SH-SY5Y (cell line): ENCODE measurements around the gene PALM3.

ENCODE experiments used
- GATA2 ChIP-seq: IDR thresholded peaks from 2 replicates; pipeline ENCODE4 v1.6.1; 2011; ENCODE audit warnings: mild to moderate bottlenecking, low read depth, low read length
- GATA3 ChIP-seq: IDR thresholded peaks from 2 replicates; pipeline ENCODE4 v1.6.1; 2011; ENCODE audit warnings: low read depth, mild to moderate bottlenecking, low read length, moderate library complexity

Gene PALM3, protein sequence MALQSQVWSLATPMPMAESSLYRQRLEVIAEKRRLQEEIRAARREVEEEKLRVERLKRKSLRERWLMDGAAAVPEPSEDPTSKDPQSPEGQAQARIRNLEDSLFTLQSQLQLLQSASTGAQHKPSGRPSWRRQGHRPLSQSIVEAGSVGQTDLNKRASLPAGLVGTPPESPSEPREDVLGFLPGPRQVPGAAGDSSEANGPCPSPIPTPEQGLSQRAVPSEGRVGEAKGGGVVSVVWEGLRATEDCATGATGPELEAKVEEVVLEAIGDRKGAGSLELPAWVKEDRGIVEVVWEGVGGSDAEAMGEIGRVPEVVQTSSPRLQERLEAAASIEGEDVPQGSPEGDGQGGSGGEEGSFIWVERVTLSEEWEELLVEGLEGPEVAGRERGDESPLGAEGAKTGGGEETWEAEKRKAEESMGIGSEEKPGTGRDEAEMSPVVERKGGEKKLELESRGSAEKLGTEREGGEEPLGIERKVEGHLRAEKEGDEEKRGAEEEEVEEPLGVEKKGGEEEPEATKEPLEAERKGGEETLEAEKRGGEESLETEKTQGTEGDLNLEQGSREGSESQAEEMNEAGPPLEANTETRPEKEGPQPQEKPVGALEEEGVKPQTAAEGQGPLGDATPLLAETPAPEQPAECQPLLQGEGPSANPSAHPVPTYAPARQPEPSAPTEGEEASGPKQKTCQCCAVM

DNA sequence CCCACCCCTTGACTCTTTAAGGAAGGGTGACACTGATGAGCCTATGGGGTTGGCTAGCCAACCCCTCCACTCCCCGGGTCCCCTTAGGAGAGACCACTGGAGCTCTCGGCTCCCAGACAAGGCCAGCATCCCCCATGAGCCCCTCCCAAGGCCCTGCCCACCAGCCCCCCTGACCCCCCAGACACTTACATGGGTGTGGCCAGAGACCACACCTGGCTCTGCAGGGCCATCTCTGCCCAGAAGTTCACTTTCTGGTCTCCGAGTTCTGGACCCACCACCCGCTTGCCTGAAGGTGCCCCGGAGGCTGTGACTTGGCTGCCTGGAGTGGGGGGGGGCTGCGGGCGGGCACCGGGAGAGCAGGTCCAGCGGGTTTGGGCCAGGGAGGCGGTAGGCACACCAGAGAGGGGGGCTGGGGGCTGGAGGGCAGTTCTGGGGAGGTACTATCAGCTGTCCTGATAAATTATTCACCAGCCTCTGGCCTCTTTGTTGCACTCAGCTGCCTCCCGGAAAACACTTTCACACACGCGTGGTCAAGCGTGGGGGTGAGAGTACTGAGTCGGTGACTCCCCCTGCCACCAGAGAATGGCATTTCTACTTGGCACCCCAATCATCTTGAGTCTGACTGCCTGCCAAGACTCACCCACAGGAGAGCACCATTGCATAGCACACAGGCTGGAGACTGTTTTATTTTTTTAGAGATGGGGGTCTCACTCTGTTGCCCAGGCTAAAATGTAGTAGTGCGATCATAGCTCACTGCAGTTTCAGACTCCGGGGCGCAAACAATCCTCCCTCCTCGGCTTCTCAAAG, at the start of gene PALM3:
Gene PALM3 (minus strand): TSS at position 326 of the 807 bp plus-strand sequence. CDS start 96 bp downstream, at position 230.
- TF ChIP-seq GATA2 (no peak), GATA3 (no peak)

DNA sequence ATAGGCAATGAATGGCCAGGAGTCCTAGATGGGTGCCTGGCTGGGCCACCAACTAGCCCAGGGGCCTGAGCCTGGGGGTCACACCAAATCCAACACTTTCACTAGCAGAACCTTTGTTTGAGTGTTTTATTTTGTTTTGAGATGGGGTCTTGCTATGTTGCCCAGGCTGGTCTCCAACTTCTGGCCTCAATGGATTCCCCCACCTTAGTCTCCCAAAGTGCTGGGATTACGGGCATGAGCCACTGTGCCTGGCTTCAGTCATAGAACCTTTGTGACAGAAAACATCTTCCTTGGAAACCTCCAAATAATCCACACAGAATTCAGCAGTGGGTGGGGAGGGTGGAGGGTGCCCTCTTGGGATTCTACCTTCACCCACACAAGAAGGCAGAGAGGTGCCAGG, 49.6 kb upstream of the PALM3 start:
- no peak for TF ChIP-seq GATA2
- no peak for TF ChIP-seq GATA3

DNA sequence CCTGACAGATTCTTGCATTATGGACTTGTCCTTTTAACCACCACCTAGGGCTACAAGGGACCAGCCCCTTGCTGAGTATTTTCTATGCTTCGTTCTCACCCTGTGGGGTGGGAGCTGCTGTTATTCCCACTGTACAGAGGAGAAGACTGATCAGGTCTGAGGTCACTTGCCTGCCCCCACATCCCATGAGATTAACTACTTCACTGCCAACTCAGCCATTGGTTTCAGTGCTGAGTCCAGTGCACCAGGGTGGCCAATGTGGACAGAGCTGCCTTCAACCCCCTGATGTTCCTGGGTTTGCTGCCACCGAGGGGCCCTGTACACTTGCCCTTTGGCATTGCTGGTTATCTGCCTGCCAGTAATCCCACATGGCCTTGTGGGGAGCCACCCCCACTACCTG, 48.8 kb upstream of the PALM3 start:
- TF ChIP-seq GATA3 (no peak), GATA2 (no peak)

DNA sequence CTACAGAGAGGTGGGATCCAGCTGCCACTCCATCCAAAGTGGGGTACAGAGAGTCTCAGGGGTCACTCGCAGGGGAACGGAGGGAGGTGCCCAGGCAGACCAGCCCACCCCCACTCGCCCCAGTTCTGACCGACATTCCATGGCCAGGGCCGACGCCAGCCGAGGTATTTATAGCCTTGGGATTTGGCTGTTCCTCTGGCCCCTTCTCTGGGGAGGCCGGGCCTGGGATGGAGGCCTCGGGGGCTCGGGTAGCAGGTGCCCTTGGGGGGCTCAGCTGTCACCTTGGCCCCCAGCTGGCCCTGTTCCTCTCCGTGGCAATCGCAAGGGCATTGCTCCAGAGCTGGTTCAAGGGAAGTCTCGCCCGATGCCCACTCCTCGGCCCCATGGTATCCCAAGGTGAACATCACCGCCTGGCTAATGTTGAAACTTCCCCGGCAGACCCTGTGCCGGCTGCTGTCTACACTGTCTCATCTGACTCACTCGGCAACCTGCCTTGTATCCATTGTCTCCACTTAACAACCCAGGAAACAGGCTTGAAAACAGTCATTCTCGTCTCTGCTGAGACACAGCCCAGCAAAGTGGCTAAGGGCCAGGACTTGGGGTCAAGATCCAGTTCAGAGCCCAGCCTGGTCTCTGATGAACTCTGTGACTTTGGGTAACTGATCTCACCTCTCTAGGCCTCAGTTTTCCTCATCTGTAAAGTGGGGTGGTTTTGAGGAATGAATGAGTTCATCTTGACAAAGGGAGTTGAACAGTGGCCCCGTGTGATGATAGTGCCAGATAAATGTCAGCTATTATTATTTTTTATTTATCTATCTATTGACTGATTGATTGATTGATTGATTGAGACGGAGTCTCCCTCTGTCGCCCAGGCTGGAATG, 45.9 kb upstream of the PALM3 start:
- TF ChIP-seq GATA3 (no peak), GATA2 (no peak)

DNA sequence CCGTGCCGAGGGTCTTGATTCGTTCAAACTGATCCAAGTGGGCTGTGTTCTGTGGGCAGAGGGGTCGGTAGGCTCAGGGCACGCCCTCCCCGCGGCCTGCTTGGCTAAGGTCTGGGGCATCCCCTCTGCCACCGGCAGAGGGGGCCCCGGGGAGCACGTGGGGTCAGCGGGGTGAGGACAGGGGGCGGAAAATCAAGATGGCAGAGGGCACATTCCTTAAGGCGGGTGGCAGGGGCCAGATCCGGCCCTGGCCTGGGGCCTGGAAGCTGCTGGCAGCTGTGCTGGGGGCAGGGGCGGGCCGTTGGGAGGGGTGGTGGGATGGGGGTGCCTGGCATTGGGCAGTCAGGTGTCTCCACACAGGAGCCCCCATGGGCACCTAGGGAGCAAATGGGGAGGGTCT, 45.0 kb upstream of the PALM3 start:
- no peak for TF ChIP-seq GATA2

DNA sequence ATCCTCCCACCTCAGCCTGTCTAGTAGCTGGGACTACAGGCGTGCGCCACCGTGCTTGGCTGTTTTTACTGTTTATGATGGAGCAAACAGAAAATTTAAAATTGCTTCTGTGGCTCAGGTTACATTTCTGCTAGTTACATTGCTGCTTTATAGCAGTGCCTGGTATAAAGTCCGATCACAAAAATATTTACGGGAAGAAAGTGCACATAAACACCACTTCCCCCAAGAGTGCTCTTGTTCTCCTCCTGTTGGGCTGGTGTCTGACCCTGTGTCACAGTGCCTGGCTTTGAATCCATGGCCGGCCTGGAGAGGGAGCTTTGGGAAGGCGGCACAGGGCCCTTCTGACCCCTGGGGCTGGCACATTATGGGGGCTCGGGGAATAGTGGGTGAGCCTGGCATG, 43.8 kb upstream of the PALM3 start:
- TF ChIP-seq GATA2 (no peak), GATA3 (no peak)

DNA sequence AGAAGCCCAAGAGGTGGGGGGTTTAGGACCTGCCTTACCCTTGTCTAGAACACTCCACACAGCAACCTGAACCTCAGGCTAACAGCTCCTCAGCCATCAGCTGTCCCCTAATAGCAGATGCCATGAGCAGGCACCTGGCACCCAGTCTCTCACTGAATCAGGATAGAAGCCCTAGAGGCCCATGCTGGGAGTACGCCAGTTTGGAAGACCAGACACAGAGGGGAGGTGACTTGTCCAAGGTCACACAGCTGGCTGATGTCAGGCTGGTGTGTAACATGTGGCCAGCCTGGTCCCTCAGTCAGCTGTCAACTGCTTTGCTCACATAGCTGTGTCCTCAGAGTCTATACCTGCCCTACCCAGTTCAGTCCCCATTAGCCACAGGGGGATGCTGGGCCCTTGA, 41.4 kb upstream of the PALM3 start:
- TF ChIP-seq GATA2 (no peak), GATA3 (no peak)

DNA sequence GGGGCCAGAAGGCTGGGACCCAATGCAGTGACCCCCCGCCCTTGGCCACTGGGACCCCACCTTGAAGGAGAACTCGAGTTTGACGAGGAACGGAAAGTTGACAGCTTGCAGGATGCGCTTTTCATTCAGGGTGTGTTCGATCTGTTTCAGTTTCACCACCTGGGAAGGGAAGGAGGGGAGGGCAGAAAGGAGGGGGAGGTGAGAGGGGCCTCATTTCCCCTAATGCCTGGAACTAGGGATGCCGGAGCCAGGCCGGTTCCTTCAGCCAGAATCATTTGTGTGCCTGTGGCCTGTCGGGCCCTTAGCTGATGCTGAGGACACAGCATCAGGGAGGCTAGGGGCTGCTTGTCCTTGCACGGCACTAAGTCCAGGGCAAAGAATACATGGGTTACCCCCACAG, 40.9 kb upstream of the PALM3 start:
- TF ChIP-seq GATA3, result no peak
- TF ChIP-seq GATA2, result no peak

DNA sequence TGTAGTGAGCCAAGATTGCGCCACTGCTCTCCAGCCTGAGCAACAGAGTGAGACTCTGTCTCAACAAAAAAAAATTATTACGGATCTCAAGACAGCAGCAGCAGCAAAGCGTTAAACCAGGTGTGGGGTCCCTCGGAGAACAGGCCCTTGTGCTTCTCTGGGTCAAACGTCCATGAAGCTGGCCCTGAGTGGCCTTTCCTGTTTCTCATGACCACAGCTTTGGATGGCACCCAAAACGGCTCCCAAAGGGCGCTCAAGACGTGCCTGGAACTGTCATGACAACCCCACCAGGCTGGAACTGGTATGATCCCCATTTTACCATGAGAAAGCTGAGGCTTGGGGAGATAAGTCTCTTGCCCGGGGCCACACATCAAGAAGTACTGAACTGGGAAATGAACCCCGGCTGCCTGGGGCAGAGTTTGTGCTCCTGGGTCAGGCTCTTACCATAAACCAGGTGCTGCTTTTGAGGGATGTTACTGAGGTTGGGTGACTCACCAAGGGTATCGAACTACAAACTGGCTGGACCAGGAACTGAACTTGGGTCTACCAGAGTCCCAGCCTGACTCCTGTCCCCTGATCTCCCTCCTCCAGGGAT, 40.3 kb upstream of the PALM3 start:
- TF ChIP-seq GATA3, result no peak
- no peak for TF ChIP-seq GATA2

DNA sequence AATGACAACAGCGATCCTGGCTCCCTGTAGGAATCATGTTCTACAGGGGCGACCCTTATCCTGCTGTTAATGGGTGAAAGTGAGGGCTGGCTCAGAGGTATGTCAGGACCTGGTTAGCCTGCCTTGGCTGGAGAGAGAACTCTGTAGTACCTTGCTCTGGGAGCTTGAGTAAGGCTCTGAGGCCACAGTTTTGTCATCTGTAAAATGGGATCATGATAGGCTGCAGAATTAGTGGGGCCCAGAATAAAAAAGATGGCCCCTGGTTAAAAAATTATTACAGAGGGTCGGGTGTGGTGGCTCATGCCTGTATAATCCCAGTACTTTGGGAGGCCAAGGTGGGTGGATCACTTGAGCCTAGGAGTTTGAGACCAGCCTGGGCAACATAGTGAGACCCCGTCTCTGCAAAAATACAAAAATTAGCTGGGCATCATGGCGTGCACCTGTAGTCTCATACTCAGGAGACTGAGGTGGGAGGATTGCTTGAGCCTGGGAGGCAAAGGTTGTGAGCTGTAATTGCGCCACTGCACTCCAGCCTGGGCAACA, 39.2 kb upstream of the PALM3 start:
- TF ChIP-seq GATA2, result no peak
- TF ChIP-seq GATA3, result no peak

DNA sequence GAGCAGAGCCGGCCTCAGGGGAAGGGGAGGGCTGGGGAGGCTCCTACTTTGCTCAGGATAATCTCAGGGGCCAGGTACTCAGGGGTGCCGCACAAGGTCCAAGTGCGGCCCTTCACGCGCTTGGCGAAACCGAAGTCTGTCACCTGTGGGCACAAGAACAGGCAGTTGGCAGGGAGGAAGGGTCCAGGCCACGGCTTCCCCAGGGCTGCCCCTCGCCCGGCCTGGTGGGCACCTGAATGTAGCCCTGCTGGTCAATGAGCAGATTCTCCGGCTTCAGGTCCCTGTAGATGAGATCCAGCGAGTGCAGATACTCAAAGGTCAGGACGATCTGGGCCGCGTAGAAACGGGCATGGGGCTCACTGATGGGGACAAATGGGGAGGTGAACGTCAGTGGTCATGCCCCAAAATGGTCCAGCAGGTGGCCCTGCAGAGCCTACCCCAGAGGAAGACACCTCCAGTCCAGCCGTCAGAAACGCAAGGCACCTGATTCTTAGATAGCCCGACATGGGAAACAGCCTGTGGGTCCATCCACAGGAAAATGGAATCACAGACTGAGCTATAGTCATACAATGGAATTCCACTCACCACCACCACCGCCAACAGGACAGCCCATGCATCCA, 35.8 kb upstream of the PALM3 start:
- TF ChIP-seq GATA3, result no peak
- TF ChIP-seq GATA2, result no peak

DNA sequence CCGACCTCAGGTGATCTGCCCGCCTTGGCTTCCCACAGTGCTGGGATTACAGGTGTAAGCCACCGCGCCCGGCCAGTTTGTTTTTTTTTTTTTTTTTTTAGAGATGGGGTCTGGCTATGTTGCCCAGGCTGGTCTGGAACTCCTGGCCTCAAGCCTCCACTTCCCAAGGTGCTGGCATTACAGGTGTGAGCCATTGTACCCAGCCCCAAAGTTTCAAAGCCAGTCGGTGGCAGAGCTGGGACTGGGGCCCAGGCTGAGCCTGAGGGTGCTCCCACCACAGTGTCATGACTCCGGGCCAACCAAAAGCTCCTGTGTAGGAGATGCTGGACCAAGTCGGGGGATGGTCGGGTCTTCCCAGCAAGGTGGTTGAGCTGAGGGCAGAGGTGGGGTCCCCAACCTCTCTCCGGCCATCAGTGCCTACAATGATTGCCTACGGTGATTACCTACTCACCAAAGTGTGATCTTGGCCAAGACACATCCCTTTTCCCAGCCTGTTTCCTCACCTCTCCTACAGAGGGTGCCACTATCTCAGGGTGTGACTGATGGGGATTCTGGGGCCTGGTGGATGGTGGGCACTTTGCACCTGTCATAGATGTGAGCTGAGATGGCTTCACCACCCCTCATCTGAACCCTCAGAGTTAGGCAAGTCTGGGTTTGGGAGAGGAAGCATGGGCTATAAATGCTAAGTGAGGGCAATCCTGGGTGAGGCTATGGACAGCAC, 34.6 kb upstream of the PALM3 start:
- TF ChIP-seq GATA2, result no peak
- no peak for TF ChIP-seq GATA3
